ENCODE data around the gene ANKMY1.

DNA sequence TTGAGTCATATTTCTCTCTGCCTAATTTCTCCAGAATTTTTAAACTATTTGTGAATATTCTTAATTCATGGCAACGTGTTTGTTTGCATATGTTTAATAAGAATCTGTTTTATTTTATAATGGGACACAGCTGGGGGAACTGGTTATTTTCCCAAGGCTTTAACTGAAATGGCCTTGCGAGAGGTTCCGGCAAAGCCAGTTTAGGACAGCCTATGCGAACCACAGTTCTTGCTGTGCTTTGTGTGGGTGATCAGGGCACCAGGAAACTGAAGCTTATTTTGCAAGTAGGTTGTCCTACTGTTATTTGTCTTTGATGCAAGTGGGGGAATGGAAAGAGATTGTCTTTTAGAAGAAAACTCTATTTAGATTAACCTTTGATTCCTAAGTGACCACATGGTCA, 6.5 kb downstream of the ANKMY1 start:
- TF ChIP-seq POLR2AphosphoS5 (IDR thresholded peaks at IDR 0.05) = no peak
- TF ChIP-seq, protein P1, sequence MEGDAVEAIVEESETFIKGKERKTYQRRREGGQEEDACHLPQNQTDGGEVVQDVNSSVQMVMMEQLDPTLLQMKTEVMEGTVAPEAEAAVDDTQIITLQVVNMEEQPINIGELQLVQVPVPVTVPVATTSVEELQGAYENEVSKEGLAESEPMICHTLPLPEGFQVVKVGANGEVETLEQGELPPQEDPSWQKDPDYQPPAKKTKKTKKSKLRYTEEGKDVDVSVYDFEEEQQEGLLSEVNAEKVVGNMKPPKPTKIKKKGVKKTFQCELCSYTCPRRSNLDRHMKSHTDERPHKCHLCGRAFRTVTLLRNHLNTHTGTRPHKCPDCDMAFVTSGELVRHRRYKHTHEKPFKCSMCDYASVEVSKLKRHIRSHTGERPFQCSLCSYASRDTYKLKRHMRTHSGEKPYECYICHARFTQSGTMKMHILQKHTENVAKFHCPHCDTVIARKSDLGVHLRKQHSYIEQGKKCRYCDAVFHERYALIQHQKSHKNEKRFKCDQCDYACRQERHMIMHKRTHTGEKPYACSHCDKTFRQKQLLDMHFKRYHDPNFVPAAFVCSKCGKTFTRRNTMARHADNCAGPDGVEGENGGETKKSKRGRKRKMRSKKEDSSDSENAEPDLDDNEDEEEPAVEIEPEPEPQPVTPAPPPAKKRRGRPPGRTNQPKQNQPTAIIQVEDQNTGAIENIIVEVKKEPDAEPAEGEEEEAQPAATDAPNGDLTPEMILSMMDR (IDR thresholded peaks at IDR 0.05) = no peak

Measured in stomach (tissue), 4 donors.